GM12878 (cell line): ENCODE results near the gene DNAH17.

Experiments used
- GABPA ChIP-seq: IDR thresholded peaks from 2 replicates; pipeline ENCODE4 v1.6.1; 2014; ENCODE audit warnings: antibody characterized with exemption, low read depth, mild to moderate bottlenecking, inconsistent platforms
- HDGF ChIP-seq: fragments of 450-650 bp; IDR thresholded peaks from 2 replicates; pipeline ENCODE4 v1.6.1; 2016; ENCODE audit warnings: antibody characterized with exemption
- IRF4 ChIP-seq: IDR thresholded peaks from 2 replicates; pipeline ENCODE4 v1.6.1; 2011; ENCODE audit warnings: low read depth, low read length
- SIN3A ChIP-seq: IDR thresholded peaks from 2 replicates; pipeline ENCODE4 v1.6.1; 2012; ENCODE audit warnings: low read depth, low read length, improper control_type of control experiment

- TF ChIP-seq IRF4 (no peak), HDGF (no peak), SIN3A (no peak), GABPA (no peak)
These were observed 97.8 kb downstream of the DNAH17 start for GRCh38 chr17:78479369-78479768.
